Natural killer cell (primary cell): ENCODE data around the gene POLA1. TPM values are rescaled to one million over a fixed set of nuclear protein-coding genes. Genes with fewer than 3 reads are reported as not detected.

Experiments used
- ATAC-seq, 3 donors: fragments of 150-1000 bp in 2 of 3; fragments of 200-7000 bp in 1 of 3; cut with Tn5 transposase; 1 replicate in 1 of 3; 2 replicates in 2 of 3; pipeline ENCODE4 v1.10.0; 2021; ENCODE audit warnings: mild to moderate bottlenecking in 2 of 3, moderate library complexity in 2 of 3
- DNase-seq, 2 donors: peaks; one replicate each; pipeline versions ENCODE4 v3.0.0 to v3.0.0-alpha.2; 2013 to 2021; ENCODE audit warnings: mixed read lengths in 1 of 2
- H3K27ac ChIP-seq: one replicate; pipeline ENCODE4 v1.5.1; 2013; ENCODE audit warnings: mild to moderate bottlenecking, low read length
- H3K27me3 ChIP-seq: one replicate; pipeline ENCODE4 v1.6.1; 2013; ENCODE audit warnings: low read length; ENCODE audit not compliant: control insufficient read depth, insufficient read depth
- H3K36me3 ChIP-seq: one replicate; pipeline ENCODE4 v1.6.1; 2013; ENCODE audit warnings: low read length; ENCODE audit not compliant: control insufficient read depth, insufficient read depth
- H3K4me1 ChIP-seq: one replicate; pipeline ENCODE4 v1.6.1; 2013; ENCODE audit warnings: low read length; ENCODE audit not compliant: control insufficient read depth, insufficient read depth
- H3K4me3 ChIP-seq: one replicate; pipeline ENCODE4 v1.5.1; 2013; ENCODE audit warnings: low read length
- H3K9me3 ChIP-seq: one replicate; pipeline ENCODE4 v1.6.1; 2013; ENCODE audit warnings: low read length; ENCODE audit not compliant: control insufficient read depth, insufficient read depth
- H3K27ac Mint-ChIP-seq, 2 donors: one replicate each; pipeline ENCODE4 v1.8.0; 2022; ENCODE audit warnings: mild to moderate bottlenecking in 2 of 2, mixed read lengths in 2 of 2, moderate library complexity in 1 of 2
- H3K27me3 Mint-ChIP-seq, 2 donors: one replicate each; pipeline ENCODE4 v1.8.0; 2022; ENCODE audit warnings: low read depth in 2 of 2, mixed read lengths in 2 of 2
- H3K36me3 Mint-ChIP-seq: one replicate; pipeline ENCODE4 v1.8.0; 2022; ENCODE audit warnings: mixed read lengths
- H3K4me1 Mint-ChIP-seq, 2 donors: one replicate each; pipeline ENCODE4 v1.8.0; 2022; ENCODE audit warnings: mixed read lengths in 2 of 2
- H3K4me3 Mint-ChIP-seq: one replicate; pipeline ENCODE4 v1.8.0; 2022; ENCODE audit warnings: mild to moderate bottlenecking, moderate library complexity, mixed read lengths
- H3K9me3 Mint-ChIP-seq, 2 donors: one replicate each; pipeline ENCODE4 v1.8.0; 2022; ENCODE audit warnings: mixed read lengths in 2 of 2
- CTCF ChIP-seq: fragments of 200-600 bp; IDR thresholded peaks from one replicate; pipeline ENCODE4 v1.8.0; 2022; ENCODE audit warnings: antibody characterized with exemption
- WGBS: methylation state at CpG from one replicate; pipeline ENCODE4 v1.1.7; 2013; ENCODE audit warnings: missing lambda C conversion rate; ENCODE audit not compliant: insufficient coverage; 5-methylcytosine and 5-hydroxymethylcytosine counted together
- intact Hi-C: fragments of 100-400 bp; cut with micrococcal nuclease; formaldehyde crosslinking; loops from one replicate; pipeline ENCODE4 v1.14.2; 2022
- total RNA-seq, 4 donors: library from RNA; stranded (reverse); fragments of 120-200 nt in 1 of 4; gene quantifications; one replicate each; pipeline versions ENCODE4 v1.2.3 to v1.2.4, GENCODE V29; 2013 to 2022

The POLA1 gene
- total RNA-seq, 3 donors from 2014 or later (not counting 1 experiment from before 2014, with no cell fraction given): 11.1 to 12.6 (median 11.3) TPM

- intact Hi-C loops: no loop called here
- H3K27ac Mint-ChIP-seq: no peak overlapping the region
- Histone ChIP-seq H3K9me3 (no peaks in the 10 kb centered on the region), H3K4me3 (no peak overlapping the region), H3K36me3 (no peaks in the 10 kb centered on the region), H3K27me3 (no peaks in the 10 kb centered on the region), H3K27ac (no peak overlapping the region), H3K4me1 (no peaks in the 10 kb centered on the region)
- no peak overlapping the region for H3K4me3 Mint-ChIP-seq
- no peak for DNase-seq
- H3K27me3 Mint-ChIP-seq: no peaks in the 10 kb centered on the region
- ATAC-seq: no peak
- TF ChIP-seq CTCF: no peak
- H3K9me3 Mint-ChIP-seq: no peaks in the 10 kb centered on the region
- H3K36me3 Mint-ChIP-seq: no peaks in the 10 kb centered on the region
- WGBS: 100% methylated on average over 2 of the region's 3 CpGs
- H3K4me1 Mint-ChIP-seq: no peaks in the 10 kb centered on the region
Measured at GRCh38 chrX:24870143-24870542, 176.4 kb downstream of the POLA1 start.

DNA sequence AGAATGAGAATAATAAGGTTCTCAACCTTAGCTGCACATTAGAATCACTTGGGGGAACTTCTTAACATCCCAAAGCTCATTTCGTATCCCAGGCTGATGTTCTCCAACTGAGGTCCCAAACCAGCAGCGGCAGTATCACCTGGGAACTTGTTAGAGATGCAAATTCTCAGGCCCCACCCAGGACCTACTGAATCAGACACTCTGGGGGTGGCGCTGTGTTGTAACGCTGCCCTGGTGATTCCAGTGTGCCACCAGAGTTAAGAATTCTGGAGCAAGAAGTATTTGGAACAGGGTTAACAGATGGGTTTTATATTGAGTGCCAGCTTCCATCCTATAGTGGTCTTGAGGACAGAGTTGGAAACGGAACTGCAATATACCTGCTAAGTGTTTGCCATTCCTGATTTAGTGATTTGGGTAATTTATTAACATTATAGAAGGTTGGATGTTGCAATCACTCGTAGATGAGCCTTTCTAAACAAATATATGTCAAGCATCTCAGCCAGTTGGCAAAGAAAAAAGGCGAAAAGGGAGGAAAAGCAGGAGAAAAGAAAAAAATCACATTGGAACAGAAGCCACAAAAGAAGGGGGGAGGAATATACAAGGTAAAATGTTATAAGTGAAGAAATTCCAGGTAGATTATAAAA is 181.0 kb downstream of the POLA1 start:
- intact Hi-C loops: no loop called here
- no peak overlapping the region for H3K4me3 Mint-ChIP-seq
- no peaks in the 10 kb centered on the region for H3K27me3 Mint-ChIP-seq
- DNase-seq (no peak), ATAC-seq (no peak)
- TF ChIP-seq CTCF: no peak
- Histone ChIP-seq H3K9me3 (no peaks in the 10 kb centered on the region), H3K4me1 (no peaks in the 10 kb centered on the region), H3K36me3 (no peaks in the 10 kb centered on the region), H3K4me3 (no peak overlapping the region), H3K27me3 (no peaks in the 10 kb centered on the region), H3K27ac (no peak overlapping the region)
- peaks cover 15% of the 10 kb centered on the region in 2 donors for H3K4me1 Mint-ChIP-seq
- H3K27ac Mint-ChIP-seq: no peak overlapping the region
- WGBS: 93% methylated on average over 4 of the region's 7 CpGs
- H3K36me3 Mint-ChIP-seq: no peaks in the 10 kb centered on the region
- H3K9me3 Mint-ChIP-seq: no peaks in the 10 kb centered on the region

GRCh38 chrX:24876530-24877287 is 183.0 kb downstream of the POLA1 start:
- Mint-ChIP-seq H3K9me3 (no peaks in the 10 kb centered on the region), H3K27me3 (no peaks in the 10 kb centered on the region)
- 99% methylated on average over 5 of the region's 9 CpGs for WGBS

More at GRCh38 chrX:24876530-24877287, 183.0 kb downstream of the POLA1 start:
- no peaks in the 10 kb centered on the region for H3K4me1 ChIP-seq
- no peak overlapping the region for H3K4me3 ChIP-seq
- no peaks in the 10 kb centered on the region for H3K36me3 ChIP-seq
- H3K27ac Mint-ChIP-seq: no peak overlapping the region
- H3K9me3 ChIP-seq: no peaks in the 10 kb centered on the region
- no peak overlapping the region for H3K27ac ChIP-seq
- intact Hi-C loops: no loop called here
- no peaks in the 10 kb centered on the region for H3K27me3 ChIP-seq
- no peak for TF ChIP-seq CTCF
- ATAC-seq (no peak), DNase-seq (no peak)
- peaks cover 15% of the 10 kb centered on the region in 2 donors for H3K4me1 Mint-ChIP-seq
- no peaks in the 10 kb centered on the region for H3K36me3 Mint-ChIP-seq
- H3K4me3 Mint-ChIP-seq: no peak overlapping the region
